Stimulated activated CD8-positive, alpha-beta memory T cell treated with anti-CD3 and anti-CD28 coated beads, Interleukin-7, amount 100 ng/mL, for 24 hours (primary cell): ENCODE results near the gene WASHC2A.
"Not testable (repeated sequence)": the region's sequence is repeated elsewhere in the genome, so short reads cannot be mapped to it uniquely, and the experiment has no call there.

Experiments used
- DNase-seq: peaks from one replicate; pipeline ENCODE4 v3.0.0-alpha.2; 2020; ENCODE audit warnings: low read depth

WASHC2A gene

DNA sequence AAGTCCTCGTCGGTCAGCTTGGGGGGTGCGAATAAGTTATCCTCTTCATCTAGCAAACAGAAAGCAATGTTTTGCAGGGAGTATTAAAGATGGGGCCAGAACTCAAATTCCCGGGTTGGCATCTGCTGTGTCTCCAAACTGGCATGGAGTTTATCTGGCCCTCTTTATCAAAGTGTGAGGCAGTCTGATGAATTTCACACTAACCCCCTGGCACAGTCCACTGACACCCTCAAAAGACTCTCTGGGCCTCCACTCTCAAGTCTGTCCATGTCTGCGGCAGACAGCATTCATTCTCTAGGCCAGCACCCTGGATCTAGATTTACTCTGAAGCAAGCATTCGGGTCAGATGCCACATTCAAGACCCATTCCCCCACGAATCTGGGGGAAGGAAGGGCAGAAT, 6.2 kb upstream of the WASHC2A start:
- DNase-seq, result not testable (repeated sequence)

DNA sequence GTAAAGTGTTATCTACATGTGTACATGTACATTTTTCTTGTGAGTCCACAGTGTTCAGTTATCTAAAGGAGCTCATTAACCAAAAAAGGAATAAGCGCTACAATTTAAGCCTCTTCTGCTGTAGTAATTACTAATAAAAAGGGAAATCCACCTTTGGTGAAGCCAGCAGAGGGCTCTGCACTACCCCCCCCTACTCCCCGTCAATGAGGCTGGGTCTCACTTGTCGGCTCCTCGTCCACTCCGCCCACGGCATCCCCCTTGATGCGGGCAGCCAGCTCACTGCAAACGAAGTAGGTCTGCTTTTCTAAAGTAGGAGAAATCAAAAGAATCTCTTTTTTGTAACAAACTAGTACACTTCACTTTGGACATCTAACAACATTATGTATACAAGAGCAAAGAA, 4.7 kb upstream of the WASHC2A start:
- no peak for DNase-seq

- DNase-seq, result not testable (repeated sequence)
Measured at GRCh38 chr10:50068352-50068659, 552 bp downstream of the WASHC2A start.

DNA sequence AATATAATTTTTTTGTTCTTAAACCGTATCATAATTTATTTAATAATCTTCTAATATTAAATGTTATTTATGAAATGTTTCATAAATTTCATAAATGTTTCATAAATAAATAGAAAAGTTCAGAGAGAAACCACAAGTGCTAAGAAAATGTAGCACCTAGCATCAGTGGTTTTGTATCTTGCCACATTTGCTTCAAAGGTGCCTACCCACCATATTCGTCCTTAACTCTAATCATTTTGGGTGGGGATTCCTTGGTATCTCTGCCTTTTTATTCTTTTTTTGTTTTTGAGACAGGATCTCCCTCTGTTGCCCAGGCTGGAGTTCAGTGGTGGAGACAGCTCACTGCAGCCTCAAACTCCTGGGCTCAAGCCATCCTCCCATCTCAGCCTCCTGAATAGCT, 7.4 kb downstream of the WASHC2A start:
- not testable (repeated sequence) for DNase-seq

GRCh38 chr10:50075544-50075943, 7.8 kb downstream of the WASHC2A start:
- not testable (repeated sequence) for DNase-seq

DNA sequence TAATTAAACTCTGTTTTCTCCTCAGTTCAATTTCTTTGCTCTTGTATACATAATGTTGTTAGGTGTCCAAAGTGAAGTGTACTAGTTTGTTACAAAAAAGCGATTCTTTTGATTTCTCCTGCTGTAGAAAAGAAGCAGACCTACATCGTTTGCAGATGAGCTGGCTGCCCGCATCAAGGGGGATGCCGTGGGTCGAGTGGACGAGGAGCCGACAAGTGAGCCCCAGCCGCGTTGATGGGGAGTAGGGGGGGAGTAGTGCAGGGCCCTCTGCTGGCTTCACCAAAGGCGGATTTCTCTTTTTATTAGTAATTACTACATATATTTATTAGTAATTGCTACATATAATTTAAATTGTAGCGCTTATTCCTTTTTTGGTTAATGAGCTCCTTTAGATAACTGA, 23.6 kb downstream of the WASHC2A start:
- DNase-seq, result not testable (repeated sequence)

DNA sequence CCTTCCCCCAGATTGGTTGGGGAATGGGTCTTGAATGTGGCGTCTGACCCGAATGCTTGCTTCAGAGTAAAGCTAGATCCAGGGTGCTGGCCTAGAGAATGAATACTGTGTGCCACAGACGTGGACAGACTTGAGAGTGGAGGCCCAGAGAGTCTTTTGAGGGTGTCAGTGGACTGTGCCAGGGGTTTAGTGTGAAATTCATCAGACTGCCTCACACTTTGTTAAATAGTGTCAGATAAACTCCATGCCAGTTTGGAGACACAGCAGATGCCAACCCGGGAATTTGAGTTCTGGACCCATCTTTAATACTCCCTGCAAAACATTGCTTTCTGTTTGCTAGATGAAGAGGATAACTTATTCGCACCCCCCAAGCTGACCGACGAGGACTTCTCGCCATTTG, 25.2 kb downstream of the WASHC2A start:
- not testable (repeated sequence) for DNase-seq

DNA sequence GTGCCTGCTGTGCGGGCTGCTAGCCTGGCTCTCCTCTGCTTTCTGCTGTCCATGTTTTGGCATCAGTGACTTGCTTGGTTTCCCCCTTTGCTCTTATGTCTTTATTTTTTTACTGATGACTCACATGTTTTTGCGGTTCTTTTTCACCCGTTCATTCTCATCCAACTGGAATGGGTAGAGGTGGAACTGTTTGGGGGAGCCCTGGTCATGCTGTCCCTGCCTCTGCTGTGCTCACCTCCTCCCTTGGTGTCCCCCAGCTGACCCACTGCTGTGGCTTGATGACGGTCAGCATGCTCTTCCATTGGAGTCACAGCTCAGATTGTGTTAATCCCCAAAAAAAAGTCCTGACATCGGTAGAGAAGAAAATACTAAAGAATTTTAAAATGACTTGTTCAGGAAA, 26.9 kb downstream of the WASHC2A start:
- DNase-seq, result not testable (repeated sequence)

- not testable (repeated sequence) for DNase-seq
Measured at GRCh38 chr10:50095402-50095801, 27.6 kb downstream of the WASHC2A start.

- DNase-seq, result not testable (repeated sequence)
Measured at GRCh38 chr10:50096722-50097121, 29.0 kb downstream of the WASHC2A start.

GRCh38 chr10:50098645-50099044, 30.9 kb downstream of the WASHC2A start:
- not testable (repeated sequence) for DNase-seq

DNA sequence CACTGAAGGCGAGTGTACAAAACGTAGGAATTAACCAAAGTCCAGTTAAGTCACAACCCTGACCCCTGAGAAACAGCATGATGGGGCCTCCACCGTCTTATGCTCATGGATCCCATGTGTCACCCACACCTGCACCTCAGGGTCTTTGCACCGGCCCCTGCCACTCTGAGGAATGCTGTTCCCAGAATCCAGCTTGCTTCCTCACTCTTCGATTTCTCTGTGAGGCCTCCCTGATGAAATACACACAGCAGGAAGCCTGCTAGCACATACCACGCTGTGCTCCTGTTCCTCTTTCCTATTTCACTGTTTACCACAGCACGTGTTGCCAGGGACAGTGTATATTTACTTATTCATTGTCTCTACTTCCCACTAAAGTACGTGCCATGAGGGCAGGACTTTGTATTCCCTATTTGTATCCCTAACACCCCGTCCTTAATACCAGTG, 33.4 kb downstream of the WASHC2A start:
- DNase-seq, result not testable (repeated sequence)

- not testable (repeated sequence) for DNase-seq
Measured at GRCh38 chr10:50101747-50102146, 34.0 kb downstream of the WASHC2A start.

DNA sequence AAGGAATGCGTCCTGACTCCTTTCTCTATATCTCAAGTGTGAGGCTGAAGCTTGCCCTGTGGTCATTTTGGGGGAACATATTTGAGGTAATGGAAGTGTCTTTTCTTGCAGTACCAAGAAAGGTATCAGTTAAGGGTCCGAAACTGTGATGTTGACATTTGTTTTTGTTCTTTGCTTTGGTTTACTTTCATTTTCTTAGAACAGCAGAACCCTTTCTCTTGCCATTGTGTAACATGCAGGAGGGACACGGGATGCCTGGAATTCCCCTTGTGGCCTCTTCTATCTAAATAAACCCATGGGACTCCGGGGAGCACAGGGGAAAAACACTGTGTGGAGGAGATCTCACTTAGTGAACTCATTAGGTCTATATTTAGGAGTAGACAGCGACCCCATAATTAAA, 34.5 kb downstream of the WASHC2A start:
- DNase-seq, result not testable (repeated sequence)

GRCh38 chr10:50108999-50109698, 41.4 kb downstream of the WASHC2A start:
- not testable (repeated sequence) for DNase-seq

DNA sequence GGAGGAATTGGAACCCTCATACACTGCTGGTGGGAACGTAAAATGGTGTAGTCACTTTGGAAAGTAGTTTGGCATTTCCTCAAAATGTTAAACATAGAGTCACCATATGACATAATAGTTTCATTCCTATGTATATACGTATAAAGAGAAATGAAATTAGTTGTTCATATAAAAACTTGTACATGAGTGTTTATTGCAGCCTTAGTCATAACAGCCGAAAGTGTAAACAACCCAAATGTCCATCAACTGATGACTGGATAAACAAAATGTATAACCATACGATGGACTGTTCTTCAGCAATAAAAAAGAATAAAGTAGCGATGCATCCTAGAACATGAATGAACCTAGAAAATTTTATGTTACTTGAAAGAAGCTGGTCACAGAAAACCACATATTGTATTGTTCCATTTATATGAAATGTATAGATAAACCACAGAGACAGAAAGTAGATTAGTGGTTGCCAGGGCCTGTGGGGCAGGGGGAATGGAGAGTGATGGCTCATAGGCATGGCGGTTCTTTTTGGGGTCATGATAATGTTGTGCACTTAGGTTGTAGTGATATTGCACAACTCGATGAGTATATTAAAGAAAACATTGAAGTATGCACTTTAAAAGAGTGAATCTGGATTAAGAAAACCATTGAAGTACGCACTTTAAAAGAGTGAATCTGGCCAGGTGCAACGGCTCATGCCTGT, 44.8 kb downstream of the WASHC2A start:
- DNase-seq, result not testable (repeated sequence)

DNA sequence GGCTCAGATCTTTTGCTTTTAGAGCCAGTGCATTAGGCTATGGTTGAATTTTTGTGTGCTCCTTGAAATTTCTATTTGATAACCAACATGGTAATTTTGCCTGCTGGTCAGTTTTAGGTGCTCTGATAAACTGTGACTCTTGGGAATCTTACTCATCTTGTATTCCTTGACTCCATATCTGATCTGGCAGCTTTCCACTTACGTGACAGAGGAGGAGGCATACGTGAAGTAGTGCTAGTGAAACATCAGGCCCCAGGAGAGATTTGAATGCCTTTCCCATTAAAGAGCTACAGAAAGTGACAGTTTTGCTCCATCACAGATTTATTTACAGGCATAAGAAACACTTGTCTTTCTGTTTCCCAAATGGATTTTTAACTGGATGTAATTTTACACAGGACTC, 59.0 kb downstream of the WASHC2A start:
- not testable (repeated sequence) for DNase-seq

- DNase-seq, result not testable (repeated sequence)
Measured at GRCh38 chr10:50127770-50128292, 60.1 kb downstream of the WASHC2A start.

GRCh38 chr10:50131245-50131965, 63.7 kb downstream of the WASHC2A start:
- DNase-seq, result not testable (repeated sequence)

DNA sequence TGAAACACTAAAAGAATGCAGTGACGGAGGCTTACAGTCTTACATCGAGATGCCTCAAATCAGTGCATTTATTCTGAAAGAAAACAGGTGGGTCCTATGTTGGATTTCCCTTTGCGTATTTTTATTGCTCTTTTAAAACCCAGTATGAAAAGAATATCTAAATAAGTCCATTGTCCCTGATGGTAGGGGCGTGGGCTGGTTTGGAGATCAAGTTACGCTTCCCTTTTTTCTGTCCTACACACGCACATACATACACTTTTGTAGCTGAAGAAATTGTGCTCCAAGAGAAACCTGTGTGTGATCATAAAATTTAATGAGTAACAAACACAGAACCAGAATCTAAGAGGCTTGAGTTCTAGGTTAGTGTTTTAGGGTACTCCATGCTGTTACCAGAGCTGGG, 64.6 kb downstream of the WASHC2A start:
- DNase-seq, result not testable (repeated sequence)

GRCh38 chr10:50132841-50133240, 65.1 kb downstream of the WASHC2A start:
- not testable (repeated sequence) for DNase-seq

DNA sequence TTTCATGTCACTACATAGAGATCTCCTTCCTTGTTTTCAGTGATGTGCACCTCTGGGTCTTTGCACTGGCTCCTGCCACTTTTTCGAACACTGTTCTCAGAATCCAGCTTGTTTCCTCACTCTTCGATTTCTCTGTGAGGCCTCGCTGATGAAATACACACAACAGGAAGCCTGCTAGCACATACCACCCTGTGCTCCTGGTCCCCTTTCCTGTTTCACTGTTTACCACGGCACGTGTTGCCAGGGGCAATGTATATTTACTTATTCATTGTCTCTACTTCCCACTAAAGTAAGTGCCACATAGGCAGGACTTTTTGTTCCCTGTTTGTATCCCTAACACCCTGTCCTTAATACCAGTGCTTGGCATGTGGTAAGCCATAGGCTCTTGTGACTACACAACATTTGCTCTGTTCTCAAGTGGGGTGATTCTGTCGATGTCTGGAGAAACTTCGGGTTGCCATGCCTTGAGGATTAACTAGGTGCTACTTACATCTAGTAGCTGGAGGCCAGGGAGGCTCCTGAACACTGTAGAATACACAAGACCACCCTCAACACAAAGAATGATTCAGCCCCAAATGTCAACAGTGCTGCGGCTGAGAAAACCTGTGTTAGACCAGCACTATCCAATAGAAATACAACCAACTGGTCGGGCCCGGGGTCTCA, 75.9 kb downstream of the WASHC2A start:
- not testable (repeated sequence) for DNase-seq
